Astrocyte (in vitro differentiated cells and primary cell): ENCODE measurements around the gene ODF2.

Source experiments
- CTCF ChIP-seq: IDR thresholded peaks from 2 replicates; pipeline ENCODE4 v1.5.1; 2011; ENCODE audit warnings: low read depth, mild to moderate bottlenecking, inconsistent platforms, low read length, moderate library complexity; ENCODE audit not compliant: insufficient read depth
- EZH2 ChIP-seq: IDR thresholded peaks from 2 replicates; pipeline ENCODE4 v1.6.1; 2012; ENCODE audit warnings: mild to moderate bottlenecking, low read length, inconsistent platforms; ENCODE audit not compliant: insufficient read depth

- TF ChIP-seq CTCF = no peak
- TF ChIP-seq EZH2 = no peak
Observed at GRCh38 chr9:128442150-128442549, 13.7 kb upstream of the ODF2 start.
